ENCODE data around the gene SLC24A3. TPM values are rescaled to one million over a fixed set of nuclear protein-coding genes. Genes with fewer than 3 reads are reported as not detected.

The SLC24A3 gene
- total RNA-seq, 1 experiment from 2014 or later: not detected

DNA sequence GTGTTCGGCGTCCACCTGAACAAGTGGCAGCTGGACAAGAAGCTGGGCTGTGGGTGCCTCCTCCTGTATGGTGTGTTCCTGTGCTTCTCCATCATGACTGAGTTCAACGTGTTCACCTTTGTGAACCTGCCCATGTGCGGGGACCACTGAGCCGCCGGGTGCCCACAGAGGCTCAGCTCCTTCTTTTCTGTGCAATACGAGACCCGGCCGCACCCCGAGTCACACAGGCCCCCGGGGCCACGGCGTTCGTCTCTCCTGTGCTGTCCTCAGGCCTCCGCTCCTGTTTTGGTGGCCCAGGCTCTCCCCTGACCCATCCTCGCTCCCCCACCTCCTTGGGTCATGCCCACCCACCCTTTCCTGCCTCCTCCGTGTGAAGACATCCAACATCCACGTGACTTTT lies 508.5 kb downstream of the SLC24A3 start:
- intact Hi-C loops (cut with micrococcal nuclease; ENCODE audit: unreplicated experiment): no loop called here
- ATAC-seq (no peak), DNase-seq (ENCODE audit: low read depth, low spot score) (no peak)
- no peak overlapping the region for H3K27ac ChIP-seq (ENCODE audit: low read length)
- POLR2A ChIA-PET: no interaction called here
- no peaks in the 10 kb centered on the region for H3K9me3 ChIP-seq (ENCODE audit: control insufficient read depth, insufficient read depth, low read depth, low read length)
- H3K4me3 ChIP-seq (ENCODE audit: low read depth in 2 of 2, low read length in 2 of 2): no peak overlapping the region
- TF ChIP-seq POLR2AphosphoS5 (IDR thresholded peaks at IDR 0.05; ENCODE audit: low read depth, low read length): no peak
- TF ChIP-seq, protein P1, sequence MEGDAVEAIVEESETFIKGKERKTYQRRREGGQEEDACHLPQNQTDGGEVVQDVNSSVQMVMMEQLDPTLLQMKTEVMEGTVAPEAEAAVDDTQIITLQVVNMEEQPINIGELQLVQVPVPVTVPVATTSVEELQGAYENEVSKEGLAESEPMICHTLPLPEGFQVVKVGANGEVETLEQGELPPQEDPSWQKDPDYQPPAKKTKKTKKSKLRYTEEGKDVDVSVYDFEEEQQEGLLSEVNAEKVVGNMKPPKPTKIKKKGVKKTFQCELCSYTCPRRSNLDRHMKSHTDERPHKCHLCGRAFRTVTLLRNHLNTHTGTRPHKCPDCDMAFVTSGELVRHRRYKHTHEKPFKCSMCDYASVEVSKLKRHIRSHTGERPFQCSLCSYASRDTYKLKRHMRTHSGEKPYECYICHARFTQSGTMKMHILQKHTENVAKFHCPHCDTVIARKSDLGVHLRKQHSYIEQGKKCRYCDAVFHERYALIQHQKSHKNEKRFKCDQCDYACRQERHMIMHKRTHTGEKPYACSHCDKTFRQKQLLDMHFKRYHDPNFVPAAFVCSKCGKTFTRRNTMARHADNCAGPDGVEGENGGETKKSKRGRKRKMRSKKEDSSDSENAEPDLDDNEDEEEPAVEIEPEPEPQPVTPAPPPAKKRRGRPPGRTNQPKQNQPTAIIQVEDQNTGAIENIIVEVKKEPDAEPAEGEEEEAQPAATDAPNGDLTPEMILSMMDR (IDR thresholded peaks at IDR 0.05): no peak
- TF ChIP-seq SIN3A (IDR thresholded peaks at IDR 0.05; ENCODE audit: borderline replicate concordance, insufficient read depth, low read depth, low read length): no peak
- TF ChIP-seq, protein P2, sequence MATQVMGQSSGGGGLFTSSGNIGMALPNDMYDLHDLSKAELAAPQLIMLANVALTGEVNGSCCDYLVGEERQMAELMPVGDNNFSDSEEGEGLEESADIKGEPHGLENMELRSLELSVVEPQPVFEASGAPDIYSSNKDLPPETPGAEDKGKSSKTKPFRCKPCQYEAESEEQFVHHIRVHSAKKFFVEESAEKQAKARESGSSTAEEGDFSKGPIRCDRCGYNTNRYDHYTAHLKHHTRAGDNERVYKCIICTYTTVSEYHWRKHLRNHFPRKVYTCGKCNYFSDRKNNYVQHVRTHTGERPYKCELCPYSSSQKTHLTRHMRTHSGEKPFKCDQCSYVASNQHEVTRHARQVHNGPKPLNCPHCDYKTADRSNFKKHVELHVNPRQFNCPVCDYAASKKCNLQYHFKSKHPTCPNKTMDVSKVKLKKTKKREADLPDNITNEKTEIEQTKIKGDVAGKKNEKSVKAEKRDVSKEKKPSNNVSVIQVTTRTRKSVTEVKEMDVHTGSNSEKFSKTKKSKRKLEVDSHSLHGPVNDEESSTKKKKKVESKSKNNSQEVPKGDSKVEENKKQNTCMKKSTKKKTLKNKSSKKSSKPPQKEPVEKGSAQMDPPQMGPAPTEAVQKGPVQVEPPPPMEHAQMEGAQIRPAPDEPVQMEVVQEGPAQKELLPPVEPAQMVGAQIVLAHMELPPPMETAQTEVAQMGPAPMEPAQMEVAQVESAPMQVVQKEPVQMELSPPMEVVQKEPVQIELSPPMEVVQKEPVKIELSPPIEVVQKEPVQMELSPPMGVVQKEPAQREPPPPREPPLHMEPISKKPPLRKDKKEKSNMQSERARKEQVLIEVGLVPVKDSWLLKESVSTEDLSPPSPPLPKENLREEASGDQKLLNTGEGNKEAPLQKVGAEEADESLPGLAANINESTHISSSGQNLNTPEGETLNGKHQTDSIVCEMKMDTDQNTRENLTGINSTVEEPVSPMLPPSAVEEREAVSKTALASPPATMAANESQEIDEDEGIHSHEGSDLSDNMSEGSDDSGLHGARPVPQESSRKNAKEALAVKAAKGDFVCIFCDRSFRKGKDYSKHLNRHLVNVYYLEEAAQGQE (IDR thresholded peaks at IDR 0.05; ENCODE audit: insufficient read depth in 1 of 2, low read depth in 2 of 2, low read length in 1 of 2): no peak
- no peak for TF ChIP-seq TCF7L2 (IDR thresholded peaks at IDR 0.05; ENCODE audit: low read depth, low read length)
- H3K4me1 ChIP-seq (ENCODE audit: control insufficient read depth, insufficient read depth, low read length): no peaks in the 10 kb centered on the region
- no TSS peak for BruUV-seq (replicated peaks)
- in situ Hi-C loops (cut with HindIII; ENCODE audit: low pct_unique_long_range_greater_than_20kb, low sequenced_read_pairs): no loop called here
- CTCF ChIA-PET: no interaction called here
- H3K36me3 ChIP-seq (ENCODE audit: control insufficient read depth, insufficient read depth, low read length): no peaks in the 10 kb centered on the region
- no peaks in the 10 kb centered on the region for H3K27me3 ChIP-seq (ENCODE audit: control insufficient read depth, insufficient read depth, low read length)

- TF ChIP-seq POLR2AphosphoS5 (IDR thresholded peaks at IDR 0.05; ENCODE audit: low read depth, low read length): no peak
- TF ChIP-seq, protein P2 (IDR thresholded peaks at IDR 0.05; ENCODE audit: insufficient read depth in 1 of 2, low read depth in 2 of 2, low read length in 1 of 2): no peak
- no peak for TF ChIP-seq TCF7L2 (IDR thresholded peaks at IDR 0.05; ENCODE audit: low read depth, low read length)
- no peak for TF ChIP-seq SIN3A (IDR thresholded peaks at IDR 0.05; ENCODE audit: borderline replicate concordance, insufficient read depth, low read depth, low read length)
- TF ChIP-seq, protein P1 (IDR thresholded peaks at IDR 0.05): no peak
- in situ Hi-C loops (cut with HindIII; ENCODE audit: low pct_unique_long_range_greater_than_20kb, low sequenced_read_pairs) (no loop called here), intact Hi-C loops (cut with micrococcal nuclease; ENCODE audit: unreplicated experiment) (no loop called here)
- DNase-seq (ENCODE audit: low read depth, low spot score): no peak
- CTCF ChIA-PET: no interaction called here
- Histone ChIP-seq H3K27me3 (ENCODE audit: control insufficient read depth, insufficient read depth, low read length) (no peaks in the 10 kb centered on the region), H3K27ac (ENCODE audit: low read length) (no peak overlapping the region), H3K36me3 (ENCODE audit: control insufficient read depth, insufficient read depth, low read length) (no peaks in the 10 kb centered on the region), H3K4me3 (ENCODE audit: low read depth in 2 of 2, low read length in 2 of 2) (no peak overlapping the region), H3K9me3 (ENCODE audit: control insufficient read depth, insufficient read depth, low read depth, low read length) (no peaks in the 10 kb centered on the region), H3K4me1 (ENCODE audit: control insufficient read depth, insufficient read depth, low read length) (no peaks in the 10 kb centered on the region)
- POLR2A ChIA-PET: no interaction called here
- no TSS peak for BruUV-seq (replicated peaks)
- no peak for ATAC-seq
Measured at GRCh38 chr20:19723051-19723450, 510.6 kb downstream of the SLC24A3 start.

Measured in Panc1 (cell line).